HL-60 (cell line): ENCODE results near the gene SLC22A23.

Experiments used
- CTCF ChIP-seq: IDR thresholded peaks from one replicate; pipeline ENCODE4 v1.5.1; 2011; ENCODE audit warnings: low read length, control low read depth, inconsistent platforms; ENCODE audit not compliant: insufficient read depth
- GABPA ChIP-seq: IDR thresholded peaks from 2 replicates; pipeline ENCODE4 v1.6.1; 2012; ENCODE audit warnings: low read depth
- POLR2AphosphoS5 ChIP-seq: IDR thresholded peaks from 2 replicates; pipeline ENCODE4 v1.6.1; 2012; ENCODE audit warnings: low read depth

- TF ChIP-seq CTCF (no peak), GABPA (no peak), POLR2AphosphoS5 (no peak)
Measured at GRCh38 chr6:3329393-3330051, 127.3 kb downstream of the SLC22A23 start.
